ENCODE results near the gene SERPINA9.

DNA sequence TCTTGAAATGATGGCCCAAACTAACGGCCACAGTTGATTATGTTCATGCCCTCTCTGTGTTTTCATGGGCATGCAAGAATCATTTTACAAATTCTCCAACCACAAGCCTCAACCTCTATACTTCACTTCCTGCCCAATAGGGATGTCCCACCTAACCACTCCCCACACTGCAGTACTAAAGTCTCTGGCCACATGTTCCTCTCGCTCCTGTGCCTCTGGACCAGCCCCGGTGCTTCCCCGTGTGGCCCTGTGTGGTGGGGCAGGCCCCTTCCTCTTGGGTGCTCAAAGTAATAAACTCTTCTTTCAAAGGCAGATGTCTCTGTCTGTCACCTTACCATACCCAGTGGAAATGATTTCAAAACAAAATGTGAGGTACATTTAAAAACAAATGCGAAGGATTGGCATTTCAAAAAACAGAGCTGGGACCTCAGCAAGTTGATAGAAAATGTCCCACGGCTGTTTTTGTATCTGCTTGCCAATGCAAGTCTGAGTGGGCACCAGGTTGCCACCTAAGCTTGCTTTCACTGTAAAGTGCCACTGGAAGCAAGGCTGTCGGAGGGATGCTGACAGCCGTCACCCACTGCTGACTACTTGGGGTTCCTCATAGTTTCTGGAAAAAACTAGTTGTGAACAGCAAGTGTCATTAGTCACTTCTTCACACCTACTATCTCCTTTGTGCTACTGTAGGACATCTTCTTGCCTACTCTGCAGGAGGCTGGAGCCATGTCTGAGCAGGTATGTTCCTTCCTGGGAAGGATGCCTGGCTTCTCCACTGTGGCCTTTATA lies 15.2 kb downstream of the SERPINA9 start:
- TF ChIP-seq, protein P1, sequence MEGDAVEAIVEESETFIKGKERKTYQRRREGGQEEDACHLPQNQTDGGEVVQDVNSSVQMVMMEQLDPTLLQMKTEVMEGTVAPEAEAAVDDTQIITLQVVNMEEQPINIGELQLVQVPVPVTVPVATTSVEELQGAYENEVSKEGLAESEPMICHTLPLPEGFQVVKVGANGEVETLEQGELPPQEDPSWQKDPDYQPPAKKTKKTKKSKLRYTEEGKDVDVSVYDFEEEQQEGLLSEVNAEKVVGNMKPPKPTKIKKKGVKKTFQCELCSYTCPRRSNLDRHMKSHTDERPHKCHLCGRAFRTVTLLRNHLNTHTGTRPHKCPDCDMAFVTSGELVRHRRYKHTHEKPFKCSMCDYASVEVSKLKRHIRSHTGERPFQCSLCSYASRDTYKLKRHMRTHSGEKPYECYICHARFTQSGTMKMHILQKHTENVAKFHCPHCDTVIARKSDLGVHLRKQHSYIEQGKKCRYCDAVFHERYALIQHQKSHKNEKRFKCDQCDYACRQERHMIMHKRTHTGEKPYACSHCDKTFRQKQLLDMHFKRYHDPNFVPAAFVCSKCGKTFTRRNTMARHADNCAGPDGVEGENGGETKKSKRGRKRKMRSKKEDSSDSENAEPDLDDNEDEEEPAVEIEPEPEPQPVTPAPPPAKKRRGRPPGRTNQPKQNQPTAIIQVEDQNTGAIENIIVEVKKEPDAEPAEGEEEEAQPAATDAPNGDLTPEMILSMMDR (IDR thresholded peaks at IDR 0.05; ENCODE audit: insufficient read depth, low read length, poor library complexity, severe bottlenecking): no peak
- TF ChIP-seq EZH2phosphoT487 (conservative IDR thresholded peaks at IDR 0.05; ENCODE audit: low read length): no peak

Data from SU-DHL-6 (cell line).